ENCODE results near the gene MIA2.

DNA sequence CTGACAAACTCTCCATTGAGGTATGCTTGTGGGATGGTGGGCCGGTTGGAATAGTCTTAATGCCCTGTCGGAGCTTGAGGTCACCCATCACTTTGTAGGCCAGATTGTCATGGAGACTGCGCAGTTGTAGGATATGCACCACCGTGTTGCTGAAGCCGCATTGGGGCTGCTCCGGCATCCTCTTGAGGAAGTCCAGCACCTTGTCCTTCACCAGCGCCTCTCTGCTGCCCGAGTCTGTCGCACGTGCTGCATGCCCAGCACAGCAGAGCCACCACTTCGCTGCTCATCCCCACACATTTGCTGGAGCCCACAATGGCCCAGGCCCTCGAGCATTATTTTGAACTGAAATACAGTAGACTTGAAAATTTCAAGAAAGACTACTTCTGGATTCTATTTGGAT lies 136.7 kb downstream of the MIA2 start:
- TF ChIP-seq POLR2A (IDR thresholded peaks at IDR 0.05; ENCODE audit: low read depth) (no peak), EP300 (IDR thresholded peaks at IDR 0.05) (no peak), POLR2AphosphoS5 (IDR thresholded peaks at IDR 0.05) (no peak)
